ENCODE measurements around the gene CFAP69.

DNA sequence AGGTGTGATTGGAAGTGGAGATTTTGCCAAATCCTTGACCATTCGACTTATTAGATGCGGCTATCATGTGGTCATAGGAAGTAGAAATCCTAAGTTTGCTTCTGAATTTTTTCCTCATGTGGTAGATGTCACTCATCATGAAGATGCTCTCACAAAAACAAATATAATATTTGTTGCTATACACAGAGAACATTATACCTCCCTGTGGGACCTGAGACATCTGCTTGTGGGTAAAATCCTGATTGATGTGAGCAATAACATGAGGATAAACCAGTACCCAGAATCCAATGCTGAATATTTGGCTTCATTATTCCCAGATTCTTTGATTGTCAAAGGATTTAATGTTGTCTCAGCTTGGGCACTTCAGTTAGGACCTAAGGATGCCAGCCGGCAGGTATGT is 19.8 kb upstream of the CFAP69 start:
- TF ChIP-seq GABPA (IDR thresholded peaks at IDR 0.05; ENCODE audit: borderline replicate concordance, insufficient read depth, low read length) (no peak), CEBPB (IDR thresholded peaks at IDR 0.05; ENCODE audit: low read depth, low read length) (no peak), EZH2 (IDR thresholded peaks at IDR 0.05; ENCODE audit: low read depth, low read length, severe bottlenecking) (no peak)
- TF ChIP-seq, protein P1, sequence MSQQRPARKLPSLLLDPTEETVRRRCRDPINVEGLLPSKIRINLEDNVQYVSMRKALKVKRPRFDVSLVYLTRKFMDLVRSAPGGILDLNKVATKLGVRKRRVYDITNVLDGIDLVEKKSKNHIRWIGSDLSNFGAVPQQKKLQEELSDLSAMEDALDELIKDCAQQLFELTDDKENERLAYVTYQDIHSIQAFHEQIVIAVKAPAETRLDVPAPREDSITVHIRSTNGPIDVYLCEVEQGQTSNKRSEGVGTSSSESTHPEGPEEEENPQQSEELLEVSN (IDR thresholded peaks at IDR 0.05), result no peak
